ENCODE results near the gene SPON1. TPM values are rescaled to one million over a fixed set of nuclear protein-coding genes. Genes with fewer than 3 reads are reported as not detected.

SPON1 gene
- total and polyA plus RNA-seq, 2 of the 8 experiments (the other 6 are each of a cell fraction or from before 2014, with no cell fraction given) = 1.5 to 5.4 TPM

DNA sequence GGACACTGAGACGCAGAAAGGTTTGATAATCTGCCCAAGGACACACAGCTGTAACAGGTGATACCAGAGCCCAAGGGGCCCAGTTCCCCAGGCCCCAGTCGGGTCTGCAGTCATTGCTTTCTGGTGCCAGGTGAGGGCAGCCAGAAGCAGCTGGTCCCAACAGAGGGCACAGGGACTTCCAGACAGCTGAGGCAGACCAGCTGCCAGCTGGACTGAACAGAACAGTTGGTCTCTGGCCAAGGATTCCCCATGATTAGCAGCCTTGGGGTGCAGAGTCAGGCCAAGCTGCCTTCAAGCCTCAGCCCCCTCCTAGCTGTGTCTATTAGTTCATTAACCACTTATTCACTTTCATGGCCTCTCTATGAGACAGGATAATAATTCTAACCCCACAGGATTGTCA, 290.9 kb downstream of the SPON1 start:
- no peak overlapping the region for H2BK15ac ChIP-seq (ENCODE audit: low read length)
- ChIA-PET POLR2A (ENCODE audit: partially characterized antibody) (interaction anchor here (0.7 to 1.4 kb wide), 4 partner anchors 9 to 204 kb away, joined by 3 to 7 read pairs (median 4); no protein-coding TSS in a partner anchor), CTCF (ENCODE audit: partially characterized antibody) (interaction anchor here (0.6 to 5.7 kb wide), 20 partner anchors 12 to 1609 kb away, joined by 3 to 66 read pairs (median 3); partner anchors contain the start of gene SPON1)
- H3K9me3 ChIP-seq (ENCODE audit: insufficient read depth in 2 of 2, low read depth in 1 of 2, low read length in 1 of 2) = no peaks in the 10 kb centered on the region
- H3K79me1 ChIP-seq (ENCODE audit: low read depth, low read length) = no peaks in the 10 kb centered on the region
- DNase-seq (ENCODE audit: low read depth in 1 of 2, low spot score in 2 of 2) (no peak), FAIRE-seq (no peak)
- no peak overlapping the region for H4K91ac ChIP-seq (replicated peaks; ENCODE audit: insufficient read length, low read length)
- WGBS, 2 experiments (ENCODE audit: extremely low coverage in 1 of 2, insufficient coverage in 1 of 2, insufficient read length in 1 of 2, insufficient replicate concordance in 2 of 2, low coverage in 1 of 2, low lambda C conversion rate in 2 of 2, missing lambda C conversion rate in 1 of 2) = 77% methylated on average over 2 of the region's 2 CpGs; no CpG with 5 or more reads in 1 of the 2 experiments
- no peak overlapping the region for H3K14ac ChIP-seq (ENCODE audit: insufficient read length)
- H2BK5ac ChIP-seq (ENCODE audit: low read depth, low read length) = no peak overlapping the region
- TF ChIP-seq RAD21 (IDR thresholded peaks at IDR 0.05 in 1 of 2, conservative IDR thresholded peaks at IDR 0.05 in 1 of 2; ENCODE audit: low read depth in 2 of 2, low read length in 2 of 2) = peak; percentile 27 to 40; a peak in 2 of 4 replicates
- TF ChIP-seq, protein P1, sequence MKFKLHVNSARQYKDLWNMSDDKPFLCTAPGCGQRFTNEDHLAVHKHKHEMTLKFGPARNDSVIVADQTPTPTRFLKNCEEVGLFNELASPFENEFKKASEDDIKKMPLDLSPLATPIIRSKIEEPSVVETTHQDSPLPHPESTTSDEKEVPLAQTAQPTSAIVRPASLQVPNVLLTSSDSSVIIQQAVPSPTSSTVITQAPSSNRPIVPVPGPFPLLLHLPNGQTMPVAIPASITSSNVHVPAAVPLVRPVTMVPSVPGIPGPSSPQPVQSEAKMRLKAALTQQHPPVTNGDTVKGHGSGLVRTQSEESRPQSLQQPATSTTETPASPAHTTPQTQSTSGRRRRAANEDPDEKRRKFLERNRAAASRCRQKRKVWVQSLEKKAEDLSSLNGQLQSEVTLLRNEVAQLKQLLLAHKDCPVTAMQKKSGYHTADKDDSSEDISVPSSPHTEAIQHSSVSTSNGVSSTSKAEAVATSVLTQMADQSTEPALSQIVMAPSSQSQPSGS (IDR thresholded peaks at IDR 0.05; ENCODE audit: low read length) = no peak
- no peak overlapping the region for H3K27ac ChIP-seq (ENCODE audit: low read depth, low read length)
- no peak overlapping the region for H3K4ac ChIP-seq (replicated peaks; ENCODE audit: insufficient read length, low read depth, low read length)
- H3K36me3 ChIP-seq (ENCODE audit: control insufficient read depth in 2 of 4, insufficient read depth in 4 of 4, low read length in 3 of 4) = no peaks in the 10 kb centered on the region
- H4K20me1 ChIP-seq (replicated peaks in 1 of 2; ENCODE audit: control insufficient read depth in 1 of 2, insufficient read depth in 2 of 2, low read length in 2 of 2) = no peaks in the 10 kb centered on the region
- H3K23me2 ChIP-seq (ENCODE audit: low read depth, low read length) = no peaks in the 10 kb centered on the region
- no peak overlapping the region for H2AFZ ChIP-seq (ENCODE audit: low read length)
- no peaks in the 10 kb centered on the region for H3K79me2 ChIP-seq (ENCODE audit: control insufficient read depth in 1 of 2, insufficient read depth in 2 of 2, low read length in 2 of 2)
- H4K5ac ChIP-seq (ENCODE audit: insufficient read length, low read depth, low read length) = no peak overlapping the region
- H2BK120ac ChIP-seq (replicated peaks; ENCODE audit: low read depth, low read length) = no peak overlapping the region
- H3K23ac ChIP-seq (ENCODE audit: insufficient read length) = no peak overlapping the region
- no peak overlapping the region for H3K9ac ChIP-seq (replicated peaks in 1 of 4; ENCODE audit: extremely low read depth in 1 of 4, low read depth in 3 of 4, low read length in 3 of 4)
- no peak overlapping the region for H3K4me2 ChIP-seq (ENCODE audit: insufficient read depth in 1 of 2, low read depth in 2 of 2, low read length in 2 of 2)
- H3K27me3 ChIP-seq (replicated peaks in 1 of 4; ENCODE audit: control insufficient read depth in 3 of 4, extremely low read depth in 1 of 4, insufficient read depth in 3 of 4, low read length in 3 of 4) = no peaks in the 10 kb centered on the region
- no peak overlapping the region for H2AK5ac ChIP-seq (ENCODE audit: low read depth, low read length)
- no peak overlapping the region for H3K56ac ChIP-seq (replicated peaks; ENCODE audit: insufficient read length, low read depth, low read length)
- peaks cover 0 to 6% (median 2%) of the 10 kb centered on the region in 4 experiments; a peak in 3 of 7 replicates for H3K4me1 ChIP-seq (replicated peaks in 1 of 4; ENCODE audit: control insufficient read depth in 3 of 4, insufficient read depth in 4 of 4, low read length in 3 of 4)
- H3K18ac ChIP-seq (ENCODE audit: extremely low read depth, low read length) = no peak overlapping the region
- no peak overlapping the region for H2BK12ac ChIP-seq (ENCODE audit: low read depth, low read length)
- H2BK20ac ChIP-seq (ENCODE audit: low read length) = no peak overlapping the region
- no peak overlapping the region for H3K4me3 ChIP-seq (ENCODE audit: extremely low read depth in 1 of 4, insufficient read depth in 2 of 4, low read depth in 3 of 4, low read length in 4 of 4)
- H4K8ac ChIP-seq (ENCODE audit: extremely low read depth, insufficient read depth, low read length) = no peak overlapping the region
